Hematopoietic multipotent progenitor cell treated with erythropoietin and hydrocortisone succinate and interleukin-3 and kit ligand, for 4 days (in vitro differentiated cells): ENCODE data around the gene AFG1L.
"Not testable (repeated sequence)": the region's sequence is repeated elsewhere in the genome, so short reads cannot be mapped to it uniquely, and the experiment has no call there.

Experiments
- DNase-seq: peaks from one replicate; pipeline ENCODE4 v3.0.0-alpha.2; 2015

AFG1L gene

DNA sequence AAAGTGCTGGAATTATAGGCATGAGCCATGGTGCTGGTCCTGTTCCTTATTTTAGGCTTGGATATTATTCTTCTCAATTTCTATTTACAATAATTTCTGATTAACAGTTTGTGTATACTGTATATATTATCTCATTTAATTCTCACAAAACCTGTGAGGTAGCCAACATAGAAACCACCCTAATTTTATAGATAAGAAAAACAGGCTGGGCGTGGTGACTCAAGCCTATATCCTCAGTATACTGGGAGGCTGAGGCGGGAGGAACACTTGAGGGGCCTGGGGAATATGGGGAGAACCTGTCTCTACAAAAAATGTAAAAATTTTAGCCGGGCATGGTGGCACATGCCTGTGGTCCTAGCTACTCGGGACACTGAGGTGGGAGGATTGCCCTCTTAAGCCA is 3.8 kb upstream of the AFG1L start:
- DNase-seq: peak; percentile 62

DNA sequence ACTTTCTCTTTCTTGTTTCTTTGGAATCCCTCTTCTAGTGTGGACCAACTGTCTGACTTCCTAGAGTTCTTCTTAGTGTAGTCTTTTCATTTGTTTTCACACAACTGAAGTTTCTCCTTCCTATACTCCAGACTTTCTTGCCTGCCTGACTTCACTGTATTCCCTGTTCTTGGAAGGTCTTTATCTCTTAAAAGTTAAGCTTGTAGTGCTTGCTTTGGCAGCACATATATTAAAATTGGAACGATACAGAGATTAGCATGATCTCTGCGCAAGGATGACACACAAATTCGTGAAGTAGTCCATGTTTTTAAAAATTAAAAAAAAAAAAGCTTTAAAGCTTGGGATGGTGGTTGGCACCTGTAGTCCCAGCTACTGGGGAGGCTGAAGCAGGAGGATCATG is 2.3 kb upstream of the AFG1L start:
- DNase-seq: not testable (repeated sequence)

DNA sequence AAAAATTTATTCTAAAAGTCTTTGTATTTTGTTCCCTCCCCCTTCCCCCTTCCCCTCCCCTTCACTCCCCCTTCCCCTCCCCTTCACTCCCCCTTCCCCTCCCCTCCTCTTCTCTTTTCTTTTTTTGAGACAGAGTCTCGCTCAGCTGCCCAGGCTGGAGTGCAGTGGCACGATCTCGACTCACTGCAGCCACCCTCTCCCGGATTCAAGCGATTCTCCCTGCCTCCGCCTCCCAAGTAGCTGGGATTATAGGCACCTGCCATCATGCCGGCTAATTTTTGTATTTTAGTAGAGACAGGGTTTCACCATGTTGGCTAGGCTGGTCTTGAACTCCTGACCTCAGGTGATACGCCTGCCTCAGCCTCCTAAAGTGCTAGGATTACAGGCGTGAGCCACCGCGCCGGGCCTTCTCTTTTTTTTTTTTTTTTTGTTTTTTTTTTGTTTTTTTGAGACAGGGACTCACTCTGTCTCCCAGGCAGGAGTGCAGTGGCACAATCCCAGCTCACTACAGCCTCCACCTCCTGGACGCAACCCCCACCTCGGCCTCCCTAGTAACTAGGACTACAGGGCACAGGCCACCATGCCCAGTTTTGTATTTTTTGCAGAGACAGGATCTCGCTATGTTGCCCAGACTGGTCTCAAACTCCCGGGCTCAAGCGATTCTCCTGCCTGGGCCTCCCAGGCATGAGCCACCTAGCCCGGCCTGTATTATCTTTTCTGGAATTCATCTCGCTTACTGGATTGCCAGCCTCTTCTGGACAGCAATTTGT is 1.1 kb upstream of the AFG1L start:
- DNase-seq: no peak

DNA sequence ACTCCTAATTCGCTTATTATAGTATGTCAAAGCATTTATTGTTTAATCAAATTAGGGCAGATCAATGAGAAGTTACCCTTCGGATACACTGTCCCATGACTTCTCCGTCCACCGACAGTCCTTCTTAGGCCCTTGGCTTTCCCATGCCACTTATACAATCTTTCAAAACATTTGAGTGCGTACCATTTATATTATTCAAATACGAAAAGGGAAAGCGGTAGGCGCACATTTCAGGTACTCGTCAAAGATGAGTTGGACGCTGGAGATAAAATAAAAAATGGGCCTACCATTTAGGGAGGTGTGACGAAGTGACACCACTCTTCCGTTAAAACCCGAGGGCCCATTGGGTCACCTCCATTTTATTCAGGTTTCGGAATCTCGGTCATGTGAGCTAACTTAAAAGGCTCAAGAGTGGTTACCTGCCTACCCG is 542 bp upstream of the AFG1L start:
- no peak for DNase-seq

DNA sequence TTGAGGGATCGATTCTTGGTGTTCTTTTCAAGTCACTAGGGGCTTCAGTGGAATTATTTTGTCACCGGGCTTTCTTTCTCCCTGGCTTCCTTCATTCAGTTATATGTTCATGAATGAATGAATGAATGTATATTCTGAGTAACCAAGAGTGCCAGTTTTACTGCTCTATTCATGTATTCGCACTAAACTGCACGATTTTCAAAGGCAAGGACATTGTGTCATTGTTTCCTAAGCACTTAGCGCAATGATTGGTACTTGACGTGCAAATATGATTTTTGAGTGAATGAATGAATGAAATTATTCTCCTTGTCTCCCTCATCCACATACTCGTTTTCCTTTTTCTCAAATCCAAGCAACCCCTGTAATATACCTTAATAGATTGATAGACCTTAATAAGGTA is 822 bp downstream of the AFG1L start:
- no peak for DNase-seq

DNA sequence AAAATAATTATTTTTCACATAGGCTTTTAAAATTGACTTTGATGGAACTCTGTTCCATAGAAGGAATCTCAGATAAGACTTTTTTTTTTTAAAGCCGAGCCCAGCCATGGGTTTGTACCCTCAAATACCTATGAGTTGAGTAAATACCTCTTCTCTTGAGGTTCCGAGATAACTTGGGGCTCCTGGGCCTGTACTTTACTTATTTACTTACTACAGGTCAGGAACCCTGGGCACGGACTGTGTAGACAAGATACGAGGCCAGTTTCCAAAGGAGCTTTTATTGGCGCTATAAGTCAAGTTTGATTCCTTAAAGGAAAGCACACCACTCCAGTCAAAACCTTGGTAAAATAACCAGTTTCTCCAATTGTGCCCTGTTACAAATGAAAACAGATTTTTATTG is 7.5 kb downstream of the AFG1L start:
- DNase-seq: no peak

DNA sequence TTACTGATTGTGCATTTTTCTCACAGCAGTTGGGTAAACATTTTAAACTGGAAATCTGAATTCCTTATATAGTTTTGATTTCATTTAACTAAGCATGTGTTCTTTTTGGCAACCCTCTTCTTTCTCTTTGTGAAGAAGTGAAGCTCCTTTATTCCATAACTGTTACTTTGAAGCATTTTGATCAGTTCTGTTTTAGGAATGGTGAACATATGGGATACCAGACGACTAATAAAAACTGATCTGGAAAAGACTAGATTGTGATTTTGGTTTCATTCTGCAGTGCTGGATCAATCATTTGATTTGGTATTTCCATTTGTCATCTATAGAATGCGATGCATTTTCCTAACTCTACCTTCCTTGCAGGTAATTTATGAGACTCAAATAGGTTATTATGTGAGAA is 9.8 kb downstream of the AFG1L start:
- DNase-seq: no peak

DNA sequence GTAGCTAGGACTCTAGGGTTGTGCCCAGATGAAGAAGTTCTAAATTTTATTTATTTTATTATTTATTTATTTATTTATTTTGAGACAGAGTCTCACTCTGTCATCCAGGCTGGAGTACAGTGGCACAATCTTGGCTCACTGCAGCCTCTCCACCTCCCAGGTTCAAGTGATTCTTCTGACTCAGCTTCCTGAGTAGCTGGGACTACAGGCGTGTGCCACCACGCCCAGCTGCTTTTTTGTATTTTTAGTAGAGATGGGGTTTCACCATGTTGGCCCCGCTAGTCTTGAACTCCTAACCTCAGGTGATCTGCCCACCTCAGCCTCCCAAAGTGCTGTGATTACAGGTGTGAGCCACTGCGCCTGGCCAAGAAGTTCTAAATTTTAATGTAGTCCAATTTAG is 13.8 kb downstream of the AFG1L start:
- not testable (repeated sequence) for DNase-seq

DNA sequence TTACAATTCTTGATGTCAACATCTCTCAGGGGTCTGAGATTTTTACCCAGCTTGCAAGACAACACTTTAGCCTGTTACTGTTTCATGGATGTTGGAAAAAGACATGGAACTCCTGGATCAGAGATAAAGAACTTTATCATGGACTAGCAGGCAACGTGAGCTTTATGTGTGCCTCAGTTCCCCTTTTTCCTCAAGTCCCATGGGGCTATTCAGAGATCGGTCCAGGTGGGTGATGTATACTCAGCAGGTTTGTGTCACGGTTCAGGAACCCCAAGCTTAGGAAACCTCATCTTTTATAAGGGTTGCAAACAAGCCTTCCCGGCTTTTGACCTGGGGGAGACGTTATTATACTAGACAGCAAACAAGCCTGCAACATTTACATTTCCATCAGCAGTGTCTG is 15.0 kb downstream of the AFG1L start:
- no peak for DNase-seq

DNA sequence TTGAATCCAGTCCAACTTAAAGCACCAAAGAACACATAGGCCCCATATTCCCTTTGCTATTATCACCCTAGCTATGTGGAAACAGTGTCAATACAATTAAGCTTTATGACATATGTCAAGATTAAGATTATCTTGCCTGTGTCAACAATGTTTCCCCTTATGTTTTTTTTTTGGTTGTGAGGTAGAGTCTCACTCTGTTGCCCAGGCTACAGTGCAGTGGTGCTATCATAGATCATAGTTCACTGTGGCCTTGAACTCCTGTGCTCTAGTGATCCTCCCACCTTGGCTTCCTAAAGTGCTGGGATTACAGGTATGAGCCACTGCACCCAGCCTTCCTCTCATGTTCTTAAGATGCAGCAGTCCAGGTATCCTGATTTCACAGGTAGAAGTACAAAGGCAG is 17.8 kb downstream of the AFG1L start:
- DNase-seq: no peak

DNA sequence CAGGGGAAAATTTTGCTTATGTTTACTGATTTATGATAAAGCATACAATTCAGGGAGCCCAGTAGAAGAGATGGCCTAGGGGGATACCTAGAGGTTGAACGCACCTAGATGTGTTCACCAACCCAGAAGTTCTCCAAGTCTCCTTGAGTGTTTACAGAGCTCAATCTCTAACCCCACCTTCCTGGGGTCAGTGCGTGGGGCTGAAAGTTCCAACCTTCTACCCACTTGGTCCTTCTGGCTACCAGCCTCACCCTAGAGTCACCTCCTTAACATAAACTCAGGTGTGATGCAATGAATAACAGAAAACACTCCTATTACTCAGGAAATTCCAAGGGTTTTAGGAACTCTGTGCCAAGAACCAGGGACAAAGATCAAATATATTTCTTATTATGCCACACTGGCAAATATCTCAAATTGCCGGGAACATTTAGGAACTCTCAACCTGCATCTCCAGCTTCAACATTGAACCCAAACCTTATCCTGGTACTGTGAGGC is 26.4 kb downstream of the AFG1L start:
- DNase-seq: no peak

DNA sequence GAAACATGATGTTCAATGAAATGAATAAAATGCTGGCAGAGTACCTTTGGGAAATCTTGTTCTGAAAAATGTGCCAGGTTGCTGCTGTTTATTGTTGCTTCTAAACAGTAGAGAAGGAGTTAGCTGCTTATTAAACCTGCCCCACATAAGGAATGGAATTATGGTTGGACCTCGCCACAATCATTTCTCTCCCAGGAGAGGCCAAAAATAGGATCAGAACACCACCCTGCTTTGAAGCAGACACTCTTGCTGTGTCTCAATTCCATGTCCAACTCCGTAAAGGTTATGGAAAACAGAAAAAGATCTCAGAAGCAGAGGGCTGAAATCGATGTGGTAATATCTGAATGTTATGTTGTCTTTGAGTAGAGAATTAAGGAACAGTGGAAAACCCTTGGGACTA is 27.9 kb downstream of the AFG1L start:
- no peak for DNase-seq

DNA sequence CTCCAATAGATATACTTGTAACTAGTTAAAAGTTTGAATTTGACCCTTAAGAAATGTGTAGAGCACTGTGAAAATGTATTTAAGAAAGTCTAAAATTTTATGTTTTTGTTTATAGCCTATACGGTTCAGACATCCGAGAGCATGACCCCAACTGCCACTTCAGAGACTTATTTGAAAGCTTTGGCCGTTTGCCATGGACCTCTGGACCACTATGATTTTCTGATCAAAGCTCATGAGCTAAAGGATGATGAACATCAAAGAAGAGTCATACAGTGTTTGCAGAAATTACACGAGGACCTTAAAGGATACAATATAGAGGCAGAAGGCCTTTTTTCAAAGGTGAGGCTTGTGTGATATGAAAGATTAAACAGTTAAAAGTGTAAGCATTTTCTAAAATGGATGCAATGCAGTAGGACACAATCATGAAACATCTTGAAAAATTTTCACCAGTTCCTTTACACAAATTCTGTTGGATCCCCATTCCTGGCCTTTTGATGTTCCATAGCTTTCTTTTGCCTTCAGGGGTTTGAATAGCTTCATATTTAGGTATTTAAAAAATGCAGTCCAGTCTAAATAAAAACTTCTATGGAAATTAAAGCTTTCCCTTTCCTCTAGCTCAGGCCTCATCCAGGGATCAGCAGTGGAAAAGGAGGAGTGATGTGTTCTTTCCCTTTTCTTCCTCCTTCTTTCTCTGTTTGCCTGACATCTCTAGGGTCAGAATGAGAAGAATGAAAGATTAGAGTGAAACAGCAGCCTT is 29.0 kb downstream of the AFG1L start:
- no peak for DNase-seq

DNA sequence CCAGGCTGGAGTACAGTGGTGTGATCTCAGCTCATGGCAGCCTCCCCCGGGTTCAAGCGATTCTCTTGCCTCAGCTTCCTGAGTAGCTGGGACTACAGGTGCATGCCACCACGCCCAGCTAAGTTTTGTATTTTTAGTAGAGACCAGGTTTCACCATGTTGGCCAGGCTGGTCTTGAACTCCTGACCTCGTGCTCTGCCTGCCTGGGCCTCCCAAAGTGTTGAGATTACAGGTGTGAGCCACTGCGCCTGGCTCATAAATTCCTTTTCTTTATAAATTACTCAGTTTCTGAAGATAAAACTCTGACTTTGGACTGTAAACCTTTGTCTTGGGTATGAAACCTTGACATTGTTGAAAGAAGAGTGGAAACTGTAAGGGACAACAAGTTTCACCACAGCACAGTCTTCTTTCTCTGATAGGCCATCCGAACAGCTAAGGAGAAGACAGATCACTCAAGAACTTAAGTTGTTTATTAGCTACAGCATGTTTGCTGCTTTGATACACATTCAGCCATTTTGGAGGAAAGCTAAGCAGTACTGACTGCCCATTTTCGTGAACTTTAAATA is 35.4 kb downstream of the AFG1L start:
- not testable (repeated sequence) for DNase-seq

DNA sequence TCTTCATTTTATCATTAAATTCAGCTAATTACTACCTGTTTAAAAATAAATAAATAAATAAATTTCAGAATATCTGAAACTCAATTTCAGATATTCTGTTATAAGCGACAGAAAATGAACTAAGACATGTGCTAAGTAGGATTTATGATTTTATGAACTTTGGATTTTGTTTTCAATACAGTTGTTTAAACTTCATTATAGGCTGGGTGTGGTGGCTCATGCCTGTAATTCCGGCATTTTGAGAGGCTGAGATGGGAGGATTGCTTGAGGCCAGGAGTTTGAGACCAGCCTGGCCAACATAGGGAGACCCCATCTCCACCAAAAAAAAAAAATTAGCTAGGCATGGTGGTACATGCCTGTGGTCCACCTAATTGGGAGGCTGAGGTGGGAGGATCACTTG is 36.0 kb downstream of the AFG1L start:
- DNase-seq: no peak

DNA sequence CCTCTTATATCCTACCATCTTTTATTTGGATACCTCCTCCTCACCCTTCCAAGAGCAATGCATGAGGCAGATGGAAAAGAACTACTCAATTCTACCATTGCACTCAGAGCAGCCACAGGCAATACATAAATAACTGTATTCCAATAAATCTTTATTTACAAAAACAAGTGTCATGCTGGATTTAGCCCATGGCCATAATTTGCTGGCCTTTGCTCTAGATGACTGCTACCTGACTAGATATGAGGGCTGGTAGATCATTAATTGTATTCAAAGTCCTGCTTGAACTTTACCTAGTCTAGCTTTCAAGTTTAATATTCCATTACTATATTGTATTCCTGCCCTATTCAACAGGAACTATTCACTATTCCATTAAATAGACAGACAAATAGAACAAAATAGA is 37.1 kb downstream of the AFG1L start:
- no peak for DNase-seq

DNA sequence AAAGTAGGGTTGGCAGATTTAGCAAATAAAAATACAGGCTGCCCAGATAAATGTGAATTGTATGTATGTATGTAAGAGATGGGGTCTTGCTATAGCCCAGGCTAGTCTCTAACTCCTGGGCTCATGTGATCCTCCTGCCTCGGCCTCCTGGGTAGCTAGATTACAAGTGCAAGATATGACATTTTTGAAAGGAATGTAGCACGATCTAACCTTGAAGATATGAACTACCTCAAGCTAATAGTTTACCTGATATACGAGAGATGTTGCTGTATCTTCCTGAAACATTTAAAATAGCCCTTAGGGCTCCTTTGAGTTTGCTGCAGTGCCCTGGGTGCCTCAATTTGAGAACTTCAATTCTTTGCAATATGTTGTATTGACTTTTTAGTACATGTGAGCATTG is 42.1 kb downstream of the AFG1L start:
- no peak for DNase-seq

DNA sequence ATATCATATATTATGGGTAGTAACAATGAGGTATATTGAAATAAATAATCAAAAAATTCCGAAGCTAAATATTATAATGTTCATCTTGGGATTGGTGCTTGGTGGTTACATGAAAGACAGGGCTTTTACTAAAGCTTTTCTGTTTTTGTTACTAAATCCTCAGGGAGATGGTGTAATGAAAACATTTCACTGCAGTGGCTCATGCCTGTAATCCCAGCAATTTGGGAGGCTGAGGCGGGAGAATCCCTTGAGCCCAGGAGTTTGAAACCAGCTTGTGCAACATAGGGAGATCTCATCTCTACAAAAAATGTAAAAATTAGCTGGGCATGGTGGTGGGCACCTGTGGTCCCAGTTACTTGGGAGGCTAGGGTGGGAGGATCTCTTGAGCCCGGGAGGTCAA is 42.9 kb downstream of the AFG1L start:
- no peak for DNase-seq

DNA sequence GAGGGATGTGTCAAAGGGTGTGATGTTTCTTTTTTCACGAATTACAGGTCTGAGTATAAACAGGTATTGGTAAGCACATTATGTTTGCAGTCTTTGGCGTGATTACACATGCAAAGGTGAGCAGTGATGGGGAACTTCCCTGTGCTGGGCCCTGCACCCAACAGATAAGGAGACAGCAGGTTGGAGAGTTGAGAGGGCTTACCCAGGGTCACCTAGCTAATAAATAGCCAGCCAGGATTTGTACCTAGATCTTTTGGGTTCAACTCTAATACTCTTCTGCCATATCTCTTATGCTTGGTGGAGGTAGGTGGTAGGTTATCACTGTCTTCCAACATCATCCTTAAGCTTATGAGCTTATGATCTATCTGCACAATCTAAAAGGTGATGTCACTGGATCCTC is 46.5 kb downstream of the AFG1L start:
- no peak for DNase-seq

DNA sequence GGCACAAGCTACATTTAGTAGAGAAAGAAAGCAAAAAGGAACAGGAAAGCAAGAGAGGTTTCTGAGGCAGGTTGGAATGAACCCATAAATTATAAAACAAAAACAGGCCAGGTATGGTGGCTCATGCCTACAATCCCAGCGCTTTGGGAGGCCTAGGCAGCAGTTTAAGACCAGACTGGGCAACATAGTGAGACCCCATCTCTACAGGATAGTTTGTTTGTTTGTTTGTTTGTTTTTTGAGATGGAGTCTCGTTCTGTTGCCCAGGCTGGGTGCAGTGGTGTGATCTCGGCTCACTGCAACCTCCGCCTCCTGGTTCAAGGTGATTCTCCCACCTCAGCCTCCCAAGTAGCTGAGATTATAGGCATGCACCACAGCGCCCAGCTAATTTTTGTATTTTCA is 49.0 kb downstream of the AFG1L start:
- DNase-seq: no peak

DNA sequence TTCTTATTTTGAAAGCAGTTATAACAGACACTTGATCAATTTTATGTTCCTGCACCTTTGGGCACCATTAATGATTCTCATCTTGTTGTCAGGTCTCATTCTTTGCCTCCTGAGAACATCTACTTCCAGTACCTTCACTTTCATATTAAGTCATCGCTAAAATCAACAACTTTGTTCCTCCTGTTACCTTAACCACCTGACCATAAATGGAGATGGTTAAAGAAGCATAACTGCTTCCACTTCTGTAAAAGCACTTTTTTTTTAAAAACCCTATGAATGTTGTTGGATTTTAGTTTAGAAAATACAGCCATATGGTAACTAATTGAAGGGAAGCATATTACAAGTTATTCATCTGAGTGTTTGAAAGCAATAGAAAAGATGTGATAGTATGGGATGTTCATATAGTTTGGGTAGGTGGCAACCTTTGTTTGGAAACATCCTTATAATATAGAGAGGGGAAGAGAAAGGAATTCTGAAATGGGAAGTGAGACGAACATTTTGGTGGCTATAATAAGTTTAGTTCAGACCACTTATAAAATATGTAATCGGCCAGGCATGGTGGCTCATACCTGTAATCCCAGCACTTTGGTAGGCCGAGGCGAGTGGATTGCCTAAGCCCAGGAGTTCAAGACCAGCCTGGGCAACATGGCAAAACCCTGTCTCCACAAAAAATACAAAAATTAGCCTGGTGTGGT is 53.9 kb downstream of the AFG1L start:
- DNase-seq: no peak

DNA sequence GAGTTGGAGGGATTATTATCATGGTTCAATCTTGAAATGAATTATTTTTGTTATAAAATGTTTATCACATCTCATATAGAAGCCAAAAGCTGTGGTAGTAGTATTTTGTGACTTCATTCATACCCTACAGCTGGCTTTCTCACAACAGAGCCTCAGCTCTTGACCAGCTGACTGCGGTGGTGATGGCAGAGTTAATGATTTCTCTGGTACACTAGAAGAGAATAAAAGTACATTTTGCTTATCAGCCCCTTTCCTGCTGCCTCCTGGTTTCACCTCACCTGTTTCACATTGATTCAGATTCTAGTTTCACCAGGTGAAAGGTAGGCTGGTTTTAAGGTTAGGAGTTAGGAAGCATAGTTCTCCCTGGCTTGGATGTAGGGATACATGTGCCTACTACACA is 55.7 kb downstream of the AFG1L start:
- no peak for DNase-seq

DNA sequence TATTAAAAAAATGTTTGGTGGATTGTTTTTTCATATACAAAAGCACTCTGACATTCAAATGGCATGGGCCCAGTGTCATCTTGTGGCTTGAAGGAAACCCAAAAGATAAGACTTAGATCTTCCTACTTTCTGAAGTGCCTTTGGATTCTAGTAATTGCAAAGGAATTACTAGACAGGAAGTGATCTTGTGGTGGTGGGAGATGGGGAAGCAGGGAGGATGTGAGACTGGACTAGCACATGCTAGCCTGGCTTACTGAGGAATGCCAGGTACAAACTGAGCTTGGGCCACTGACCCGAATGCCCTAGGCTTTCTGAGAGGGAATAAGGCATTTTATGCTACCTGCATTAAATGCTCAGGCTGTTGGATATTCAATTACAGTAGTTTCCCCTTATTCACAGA is 59.0 kb downstream of the AFG1L start:
- peak; percentile 41 for DNase-seq

DNA sequence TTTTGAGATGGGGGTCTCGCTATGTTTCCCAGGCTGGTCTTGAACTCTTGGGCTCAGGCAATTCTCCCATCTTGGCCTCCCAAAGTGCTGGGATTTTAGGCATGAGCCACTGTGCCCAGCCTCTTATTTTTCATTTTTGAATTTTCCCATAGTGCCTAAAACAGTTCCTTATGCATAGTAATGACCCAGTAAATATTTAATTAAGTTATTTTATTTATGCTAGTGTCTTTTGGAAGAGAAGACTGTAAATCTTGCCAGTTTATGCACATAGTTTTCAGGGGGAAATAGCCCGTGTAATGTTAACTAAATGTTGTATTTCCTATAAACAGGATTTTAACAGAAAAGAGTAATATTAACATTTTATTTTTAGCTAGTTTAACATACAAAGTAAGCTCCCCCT is 60.3 kb downstream of the AFG1L start:
- DNase-seq: no peak
